HepG2 (cell line): ENCODE results near the gene VWA7. TPM values are rescaled to one million over a fixed set of nuclear protein-coding genes. Genes with fewer than 3 reads are reported as not detected.

Experiments used
- AKNA ChIP-seq: sonication (generic); formaldehyde crosslinking; IDR thresholded peaks from 2 replicates; pipeline ENCODE4 v1.4.0; 2020; ENCODE audit warnings: missing genetic modification reagents, borderline replicate concordance
- HNRNPH1 ChIP-seq: fragments of 200-400 bp; formaldehyde crosslinking; optimal IDR thresholded peaks from 2 replicates; pipeline ENCODE3; 2017; ENCODE audit warnings: mild to moderate bottlenecking, low read depth, low read length
- JUNB ChIP-seq: sonication (generic); formaldehyde crosslinking; IDR thresholded peaks from 2 replicates; pipeline ENCODE4 v1.8.0; 2022; ENCODE audit warnings: missing genetic modification reagents, mild to moderate bottlenecking, borderline replicate concordance
- NFE2L1 ChIP-seq: sonication (generic); formaldehyde crosslinking; IDR thresholded peaks from 2 replicates; pipeline ENCODE4 v1.4.0; 2020; ENCODE audit warnings: missing genetic modification reagents, mild to moderate bottlenecking, borderline replicate concordance
- PHF20 ChIP-seq: sonication (generic); formaldehyde crosslinking; IDR thresholded peaks from 2 replicates; pipeline ENCODE4 v1.5.0; 2020; ENCODE audit warnings: mild to moderate bottlenecking, missing genetic modification reagents
- SIX4 ChIP-seq: sonication (generic); formaldehyde crosslinking; IDR thresholded peaks from 2 replicates; pipeline ENCODE4 v1.4.0; 2020; ENCODE audit warnings: missing genetic modification reagents
- SP5 ChIP-seq: IDR thresholded peaks from 2 replicates; pipeline ENCODE4 v1.6.1; 2016; ENCODE audit warnings: low read depth, borderline replicate concordance
- ZNF143 ChIP-seq: sonication (generic); formaldehyde crosslinking; IDR thresholded peaks from 2 replicates; pipeline ENCODE4 v1.4.0; 2020; ENCODE audit warnings: missing genetic modification reagents
- ZNF784 ChIP-seq: sonication (generic); formaldehyde crosslinking; IDR thresholded peaks from 2 replicates; pipeline ENCODE4 v1.5.1; 2020; ENCODE audit warnings: missing genetic modification reagents, mild to moderate bottlenecking, borderline replicate concordance
- polyA plus RNA-seq, 8 experiments: library from polyadenylated mRNA; depleted of rRNA in 3 of 8; stranded (reverse) in 7 of 8; unstranded in 1 of 8; fragments of >200 nt; fragmentation: Illumina TruSeq in 4 of 8; extraction: Trizol in 4 of 8; gene quantifications; 2 replicates each; pipeline versions ENCODE4 v1.2.1 to v1.2.3, GENCODE V29; 2011 to 2016; ENCODE audit warnings: low read depth in 4 of 8, missing spikeins in 1 of 8, mixed read lengths in 1 of 8; ENCODE audit not compliant: insufficient read depth in 1 of 8
- total RNA-seq, 5 experiments: library from RNA; depleted of rRNA; stranded (reverse); fragments of >200 nt; fragmentation: Illumina TruSeq; extraction: Trizol; gene quantifications; 2 replicates each; pipeline ENCODE4 v1.2.3, GENCODE V29; 2016; ENCODE audit warnings: low read depth in 1 of 5
- TF ChIP-seq, protein P1 (sequence below): sonication (generic); formaldehyde crosslinking; IDR thresholded peaks from 2 replicates; pipeline ENCODE4 v1.5.1; 2020; ENCODE audit warnings: mild to moderate bottlenecking, missing genetic modification reagents, moderate library complexity
- TF ChIP-seq, protein P2 (sequence below), 2 experiments: fragments of 450-650 bp in 1 of 2; sonication (generic) in 1 of 2; formaldehyde crosslinking; IDR thresholded peaks; 2 replicates each; pipeline versions ENCODE4 v1.5.0 to v1.8.0; 2020 to 2022; ENCODE audit warnings: mild to moderate bottlenecking in 1 of 2, missing genetic modification reagents in 1 of 2
- TF ChIP-seq, protein P3 (sequence below): sonication (generic); formaldehyde crosslinking; IDR thresholded peaks from 2 replicates; pipeline ENCODE4 v1.4.0; 2020; ENCODE audit warnings: missing genetic modification reagents, borderline replicate concordance
- TF ChIP-seq, protein P4 (sequence below): IDR thresholded peaks from 2 replicates; pipeline ENCODE4 v1.6.1; 2016

Gene VWA7
- total and polyA plus RNA-seq, 2 of the 13 experiments (the other 11 are each of a cell fraction or from before 2014, with no cell fraction given): 0.86 to 3.3 TPM

DNA sequence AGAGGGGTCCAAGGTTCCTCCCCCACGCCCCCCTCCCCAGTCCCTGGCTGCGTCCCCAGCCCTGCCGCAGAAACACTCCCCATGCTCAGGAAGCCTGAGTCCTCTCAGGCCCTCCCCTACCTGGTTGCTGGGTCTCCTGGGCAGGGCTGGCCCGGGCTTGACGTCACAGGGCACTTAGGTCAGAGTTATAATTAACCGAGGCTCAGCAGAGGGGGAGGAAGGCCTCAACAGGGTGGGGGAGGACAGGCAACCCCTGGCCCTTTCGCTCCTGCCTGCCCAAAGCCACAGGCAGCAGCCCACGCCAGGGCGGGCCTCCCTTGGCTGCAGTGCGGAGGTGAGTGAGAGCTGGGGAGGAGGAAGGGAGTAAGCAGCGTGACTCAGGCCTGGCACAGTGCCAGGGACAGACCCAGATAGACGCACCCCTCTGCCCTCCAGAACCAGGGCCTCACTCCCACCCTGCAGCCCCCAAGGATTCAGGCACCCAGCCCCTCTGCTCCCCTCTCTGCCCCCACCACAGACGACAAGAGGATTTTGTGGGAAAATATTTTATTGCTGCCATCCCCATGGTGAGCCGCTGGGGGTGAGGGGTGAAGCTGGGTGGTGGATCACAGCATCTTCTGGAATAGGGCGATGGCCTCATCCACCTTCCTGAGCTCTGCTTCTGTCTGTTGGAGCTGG is at the start of gene VWA7 (continued):
- TF ChIP-seq AKNA (CRISPR knock-in tag): no peak
- TF ChIP-seq, protein P1, sequence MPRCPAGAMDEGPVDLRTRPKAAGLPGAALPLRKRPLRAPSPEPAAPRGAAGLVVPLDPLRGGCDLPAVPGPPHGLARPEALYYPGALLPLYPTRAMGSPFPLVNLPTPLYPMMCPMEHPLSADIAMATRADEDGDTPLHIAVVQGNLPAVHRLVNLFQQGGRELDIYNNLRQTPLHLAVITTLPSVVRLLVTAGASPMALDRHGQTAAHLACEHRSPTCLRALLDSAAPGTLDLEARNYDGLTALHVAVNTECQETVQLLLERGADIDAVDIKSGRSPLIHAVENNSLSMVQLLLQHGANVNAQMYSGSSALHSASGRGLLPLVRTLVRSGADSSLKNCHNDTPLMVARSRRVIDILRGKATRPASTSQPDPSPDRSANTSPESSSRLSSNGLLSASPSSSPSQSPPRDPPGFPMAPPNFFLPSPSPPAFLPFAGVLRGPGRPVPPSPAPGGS (CRISPR knock-in tag): 0 out of 2 replicates have a peak, but pooled peaks have one; percentile 18
- TF ChIP-seq, protein P2, sequence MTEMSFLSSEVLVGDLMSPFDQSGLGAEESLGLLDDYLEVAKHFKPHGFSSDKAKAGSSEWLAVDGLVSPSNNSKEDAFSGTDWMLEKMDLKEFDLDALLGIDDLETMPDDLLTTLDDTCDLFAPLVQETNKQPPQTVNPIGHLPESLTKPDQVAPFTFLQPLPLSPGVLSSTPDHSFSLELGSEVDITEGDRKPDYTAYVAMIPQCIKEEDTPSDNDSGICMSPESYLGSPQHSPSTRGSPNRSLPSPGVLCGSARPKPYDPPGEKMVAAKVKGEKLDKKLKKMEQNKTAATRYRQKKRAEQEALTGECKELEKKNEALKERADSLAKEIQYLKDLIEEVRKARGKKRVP (CRISPR knock-in tag; IDR thresholded peaks at IDR 0.05): no peak
- TF ChIP-seq ZNF143 (CRISPR knock-in tag): peak; percentile 17; the same call in 1 of the 2 replicates
- no peak for TF ChIP-seq JUNB (CRISPR knock-in tag)
- peak; percentile 58; the same call in 1 of the 2 replicates for TF ChIP-seq NFE2L1 (CRISPR knock-in tag)
- TF ChIP-seq PHF20: 0 out of 2 replicates have a peak, but pooled peaks have one; percentile 12
- 0 out of 2 replicates have a peak, but pooled peaks have one; percentile 32 for TF ChIP-seq SIX4 (CRISPR knock-in tag)
- 0 out of 2 replicates have a peak, but pooled peaks have one; percentile 47 for TF ChIP-seq ZNF784
- TF ChIP-seq, protein P3, sequence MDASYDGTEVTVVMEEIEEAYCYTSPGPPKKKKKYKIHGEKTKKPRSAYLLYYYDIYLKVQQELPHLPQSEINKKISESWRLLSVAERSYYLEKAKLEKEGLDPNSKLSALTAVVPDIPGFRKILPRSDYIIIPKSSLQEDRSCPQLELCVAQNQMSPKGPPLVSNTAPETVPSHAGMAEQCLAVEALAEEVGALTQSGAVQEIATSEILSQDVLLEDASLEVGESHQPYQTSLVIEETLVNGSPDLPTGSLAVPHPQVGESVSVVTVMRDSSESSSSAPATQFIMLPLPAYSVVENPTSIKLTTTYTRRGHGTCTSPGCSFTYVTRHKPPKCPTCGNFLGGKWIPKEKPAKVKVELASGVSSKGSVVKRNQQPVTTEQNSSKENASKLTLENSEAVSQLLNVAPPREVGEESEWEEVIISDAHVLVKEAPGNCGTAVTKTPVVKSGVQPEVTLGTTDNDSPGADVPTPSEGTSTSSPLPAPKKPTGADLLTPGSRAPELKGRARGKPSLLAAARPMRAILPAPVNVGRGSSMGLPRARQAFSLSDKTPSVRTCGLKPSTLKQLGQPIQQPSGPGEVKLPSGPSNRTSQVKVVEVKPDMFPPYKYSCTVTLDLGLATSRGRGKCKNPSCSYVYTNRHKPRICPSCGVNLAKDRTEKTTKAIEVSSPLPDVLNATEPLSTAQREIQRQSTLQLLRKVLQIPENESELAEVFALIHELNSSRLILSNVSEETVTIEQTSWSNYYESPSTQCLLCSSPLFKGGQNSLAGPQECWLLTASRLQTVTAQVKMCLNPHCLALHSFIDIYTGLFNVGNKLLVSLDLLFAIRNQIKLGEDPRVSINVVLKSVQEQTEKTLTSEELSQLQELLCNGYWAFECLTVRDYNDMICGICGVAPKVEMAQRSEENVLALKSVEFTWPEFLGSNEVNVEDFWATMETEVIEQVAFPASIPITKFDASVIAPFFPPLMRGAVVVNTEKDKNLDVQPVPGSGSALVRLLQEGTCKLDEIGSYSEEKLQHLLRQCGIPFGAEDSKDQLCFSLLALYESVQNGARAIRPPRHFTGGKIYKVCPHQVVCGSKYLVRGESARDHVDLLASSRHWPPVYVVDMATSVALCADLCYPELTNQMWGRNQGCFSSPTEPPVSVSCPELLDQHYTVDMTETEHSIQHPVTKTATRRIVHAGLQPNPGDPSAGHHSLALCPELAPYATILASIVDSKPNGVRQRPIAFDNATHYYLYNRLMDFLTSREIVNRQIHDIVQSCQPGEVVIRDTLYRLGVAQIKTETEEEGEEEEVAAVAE (CRISPR knock-in tag): no peak
- TF ChIP-seq, protein P4, sequence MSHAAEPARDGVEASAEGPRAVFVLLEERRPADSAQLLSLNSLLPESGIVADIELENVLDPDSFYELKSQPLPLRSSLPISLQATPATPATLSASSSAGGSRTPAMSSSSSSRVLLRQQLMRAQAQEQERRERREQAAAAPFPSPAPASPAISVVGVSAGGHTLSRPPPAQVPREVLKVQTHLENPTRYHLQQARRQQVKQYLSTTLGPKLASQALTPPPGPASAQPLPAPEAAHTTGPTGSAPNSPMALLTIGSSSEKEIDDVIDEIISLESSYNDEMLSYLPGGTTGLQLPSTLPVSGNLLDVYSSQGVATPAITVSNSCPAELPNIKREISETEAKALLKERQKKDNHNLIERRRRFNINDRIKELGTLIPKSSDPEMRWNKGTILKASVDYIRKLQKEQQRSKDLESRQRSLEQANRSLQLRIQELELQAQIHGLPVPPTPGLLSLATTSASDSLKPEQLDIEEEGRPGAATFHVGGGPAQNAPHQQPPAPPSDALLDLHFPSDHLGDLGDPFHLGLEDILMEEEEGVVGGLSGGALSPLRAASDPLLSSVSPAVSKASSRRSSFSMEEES: peak; percentile 51; the same call in 1 of the 2 replicates
- TF ChIP-seq HNRNPH1: peak; percentile 40
- TF ChIP-seq SP5 (CRISPR knock-in tag): peak; percentile 75; the same call in 1 of the 2 replicates
